Neural progenitor cell (in vitro differentiated cells): ENCODE results near the gene CCAR1. TPM values are rescaled to one million over a fixed set of nuclear protein-coding genes. Genes with fewer than 3 reads are reported as not detected.

Source experiments
- DNase-seq: peaks from one replicate; pipeline ENCODE4 v3.0.0-alpha.2; 2016; ENCODE audit warnings: low spot score
- H2AFZ ChIP-seq: fragments of 200-600 bp; sonication (generic); replicated peaks from 2 replicates; pipeline ENCODE4 v1.6.1; 2016; ENCODE audit warnings: antibody characterized with exemption
- H3F3A ChIP-seq: fragments of 200-600 bp; sonication (generic); 2 replicates; pipeline ENCODE4 v1.6.1; 2016; ENCODE audit warnings: antibody characterized with exemption, low read depth
- H3K27ac ChIP-seq: fragments of 200-600 bp; sonication (generic); 2 replicates; pipeline ENCODE4 v1.5.1; 2016; ENCODE audit warnings: mild to moderate bottlenecking
- H3K27me3 ChIP-seq: fragments of 200-600 bp; sonication (generic); 2 replicates; pipeline ENCODE4 v1.6.1; 2016; ENCODE audit warnings: mild to moderate bottlenecking, moderate library complexity
- H3K36me3 ChIP-seq: fragments of 200-600 bp; sonication (generic); 2 replicates; pipeline ENCODE4 v1.5.1; 2016
- H3K4me1 ChIP-seq: fragments of 200-600 bp; sonication (generic); 2 replicates; pipeline ENCODE4 v1.6.1; 2016; ENCODE audit warnings: mixed run types
- H3K4me2 ChIP-seq: fragments of 200-600 bp; sonication (generic); 2 replicates; pipeline ENCODE4 v1.6.1; 2016
- H3K4me3 ChIP-seq: fragments of 200-600 bp; sonication (generic); 2 replicates; pipeline ENCODE4 v1.5.1; 2016
- H3K79me2 ChIP-seq: fragments of 200-600 bp; sonication (generic); 2 replicates; pipeline ENCODE4 v1.6.1; 2016; ENCODE audit warnings: low read depth
- H3K9ac ChIP-seq: fragments of 200-600 bp; sonication (generic); 2 replicates; pipeline ENCODE4 v1.6.1; 2016
- H3K9me3 ChIP-seq: fragments of 200-600 bp; sonication (generic); 2 replicates; pipeline ENCODE4 v1.5.1; 2016; ENCODE audit warnings: low read depth
- H4K20me1 ChIP-seq: fragments of 200-600 bp; sonication (generic); 2 replicates; pipeline ENCODE4 v1.6.1; 2016; ENCODE audit warnings: low read depth
- H3K27ac Mint-ChIP-seq: 3 replicates; pipeline ENCODE4 v1.8.0; 2021; ENCODE audit warnings: mixed read lengths
- H3K27me3 Mint-ChIP-seq: 2 replicates; pipeline ENCODE4 v1.8.0; 2022; ENCODE audit warnings: low read depth, mild to moderate bottlenecking, inconsistent platforms, moderate library complexity, mixed read lengths; ENCODE audit not compliant: insufficient read depth
- H3K36me3 Mint-ChIP-seq: 3 replicates; pipeline ENCODE4 v1.8.0; 2021; ENCODE audit warnings: mixed read lengths
- H3K4me1 Mint-ChIP-seq: 3 replicates; pipeline ENCODE4 v1.8.0; 2021; ENCODE audit warnings: mixed read lengths
- H3K4me3 Mint-ChIP-seq: 3 replicates; pipeline ENCODE4 v1.8.0; 2021; ENCODE audit warnings: mild to moderate bottlenecking, moderate library complexity, mixed read lengths
- H3K9me3 Mint-ChIP-seq: 3 replicates; pipeline ENCODE4 v1.8.0; 2020; ENCODE audit warnings: mixed read lengths
- EZH2 ChIP-seq: fragments of 200-600 bp; sonication (generic); IDR thresholded peaks from 2 replicates; pipeline ENCODE4 v1.6.1; 2017; ENCODE audit warnings: antibody characterized with exemption, mild to moderate bottlenecking, moderate library complexity
- EZH2phosphoT487 ChIP-seq: fragments of 200-600 bp; sonication (generic); IDR thresholded peaks from 2 replicates; pipeline ENCODE4 v1.6.1; 2017; ENCODE audit warnings: antibody characterized with exemption
- total RNA-seq: library from RNA; depleted of rRNA; stranded (reverse); fragments of >200 nt; gene quantifications from 2 replicates; pipeline ENCODE4 v1.2.3, GENCODE V29; 2015; ENCODE audit warnings: low replicate concordance
- TF ChIP-seq, protein P1 (sequence below): fragments of 200-600 bp; sonication (generic); IDR thresholded peaks from 2 replicates; pipeline ENCODE4 v1.5.1; 2017; ENCODE audit warnings: antibody characterized with exemption, mild to moderate bottlenecking

CCAR1 gene
- total RNA-seq, 1 donor from 2014 or later, result 141 TPM

DNA sequence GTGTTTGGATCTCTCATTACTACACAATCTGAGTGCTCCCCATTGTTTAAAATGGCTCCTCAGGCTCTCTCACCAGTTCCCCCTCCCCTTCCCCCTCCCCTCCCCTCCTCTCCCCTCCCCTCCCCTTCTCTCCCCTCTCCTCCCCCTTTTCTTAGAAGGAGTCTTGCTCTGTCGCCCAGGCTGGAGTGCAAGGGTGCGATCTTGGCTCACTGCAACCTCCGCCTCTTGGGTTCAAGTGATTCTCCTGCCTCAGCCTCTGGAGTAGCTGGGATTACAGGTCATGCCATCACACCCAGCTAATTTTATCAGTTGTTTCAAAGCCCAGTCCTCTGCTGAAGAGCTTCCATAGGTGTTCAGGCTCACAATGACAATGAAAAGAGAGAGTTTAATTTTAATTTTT, 3.6 kb upstream of the CCAR1 start:
- DNase-seq, result no peak
- Histone ChIP-seq H3K9me3 (no peaks in the 10 kb centered on the region), H3K36me3 (no peaks in the 10 kb centered on the region), H3K4me3 (no peak overlapping the region), H3K27me3 (no peaks in the 10 kb centered on the region), H3K79me2 (peaks cover 13% of the 10 kb centered on the region), H2AFZ (peak overlapping the region; percentile 76), H3K9ac (no peak overlapping the region), H3K4me1 (peaks cover 4% of the 10 kb centered on the region), H3K4me2 (no peak overlapping the region), H4K20me1 (no peaks in the 10 kb centered on the region), H3F3A (peaks cover 23% of the 10 kb centered on the region), H3K27ac (no peak overlapping the region)
- H3K27me3 Mint-ChIP-seq, result peaks cover 5% of the 10 kb centered on the region
- TF ChIP-seq EZH2phosphoT487 (no peak), EZH2 (no peak)
- TF ChIP-seq, protein P1, sequence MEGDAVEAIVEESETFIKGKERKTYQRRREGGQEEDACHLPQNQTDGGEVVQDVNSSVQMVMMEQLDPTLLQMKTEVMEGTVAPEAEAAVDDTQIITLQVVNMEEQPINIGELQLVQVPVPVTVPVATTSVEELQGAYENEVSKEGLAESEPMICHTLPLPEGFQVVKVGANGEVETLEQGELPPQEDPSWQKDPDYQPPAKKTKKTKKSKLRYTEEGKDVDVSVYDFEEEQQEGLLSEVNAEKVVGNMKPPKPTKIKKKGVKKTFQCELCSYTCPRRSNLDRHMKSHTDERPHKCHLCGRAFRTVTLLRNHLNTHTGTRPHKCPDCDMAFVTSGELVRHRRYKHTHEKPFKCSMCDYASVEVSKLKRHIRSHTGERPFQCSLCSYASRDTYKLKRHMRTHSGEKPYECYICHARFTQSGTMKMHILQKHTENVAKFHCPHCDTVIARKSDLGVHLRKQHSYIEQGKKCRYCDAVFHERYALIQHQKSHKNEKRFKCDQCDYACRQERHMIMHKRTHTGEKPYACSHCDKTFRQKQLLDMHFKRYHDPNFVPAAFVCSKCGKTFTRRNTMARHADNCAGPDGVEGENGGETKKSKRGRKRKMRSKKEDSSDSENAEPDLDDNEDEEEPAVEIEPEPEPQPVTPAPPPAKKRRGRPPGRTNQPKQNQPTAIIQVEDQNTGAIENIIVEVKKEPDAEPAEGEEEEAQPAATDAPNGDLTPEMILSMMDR, result no peak
- peaks cover 4% of the 10 kb centered on the region for H3K9me3 Mint-ChIP-seq
- H3K27ac Mint-ChIP-seq, result no peak overlapping the region
- no peak overlapping the region for H3K4me3 Mint-ChIP-seq
- H3K36me3 Mint-ChIP-seq, result peaks cover 8% of the 10 kb centered on the region
- H3K4me1 Mint-ChIP-seq, result peaks cover 7% of the 10 kb centered on the region

DNA sequence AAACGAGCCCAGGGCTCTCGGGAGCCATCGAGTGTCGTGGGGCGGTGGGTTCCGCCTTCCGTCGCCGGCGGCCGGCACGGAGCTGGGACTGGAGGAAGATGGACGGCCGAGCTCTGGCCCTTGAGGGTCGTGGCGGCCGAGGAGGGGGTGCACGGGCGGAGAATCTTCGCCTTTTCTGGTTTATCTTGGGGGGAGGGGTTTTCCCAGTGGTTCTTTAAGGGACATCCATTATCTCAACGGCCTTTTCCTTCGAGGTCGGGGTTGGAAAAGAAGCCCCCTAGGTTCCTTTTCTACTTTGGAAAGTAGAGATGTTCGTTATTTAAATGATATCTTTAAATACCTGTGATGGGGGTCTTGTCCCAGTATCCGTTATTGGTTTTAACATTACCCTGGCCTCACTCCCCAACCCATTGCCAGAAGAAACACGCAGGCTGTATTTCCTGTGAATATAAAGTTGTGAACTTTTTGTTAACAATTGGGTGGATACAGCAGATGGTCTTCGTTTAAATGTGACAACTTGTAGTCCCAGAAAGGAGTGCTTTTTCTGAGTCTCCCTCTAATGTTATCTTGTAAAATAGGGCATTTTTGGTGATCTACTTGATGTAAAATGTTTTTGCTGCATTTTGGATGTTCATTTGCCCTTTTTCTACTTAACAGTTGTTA, 765 bp downstream of the CCAR1 start:
- TF ChIP-seq EZH2phosphoT487, result no peak
- TF ChIP-seq, protein P1, result no peak
- TF ChIP-seq EZH2, result no peak
- Mint-ChIP-seq H3K36me3 (peaks cover 20% of the 10 kb centered on the region), H3K27me3 (peaks cover 2% of the 10 kb centered on the region), H3K27ac (peak overlapping the region; percentile 82), H3K4me1 (peaks cover 12% of the 10 kb centered on the region), H3K9me3 (peaks cover 4% of the 10 kb centered on the region), H3K4me3 (peak overlapping the region; percentile 99)
- peaks cover 4% of the 10 kb centered on the region for H3K36me3 ChIP-seq
- H3K4me3 ChIP-seq, result peak overlapping the region; percentile 95
- no peaks in the 10 kb centered on the region for H3K9me3 ChIP-seq
- peak overlapping the region; percentile 82 for H3K9ac ChIP-seq
- H2AFZ ChIP-seq, result peak overlapping the region; percentile 78
- peak overlapping the region; percentile 92 for H3K27ac ChIP-seq
- peaks cover 56% of the 10 kb centered on the region for H3K79me2 ChIP-seq
- no peaks in the 10 kb centered on the region for H3K27me3 ChIP-seq
- no peak for DNase-seq
- peak overlapping the region; percentile 94 for H3K4me2 ChIP-seq
- peaks cover 17% of the 10 kb centered on the region for H4K20me1 ChIP-seq
- H3K4me1 ChIP-seq, result peaks cover 9% of the 10 kb centered on the region
- peaks cover 37% of the 10 kb centered on the region for H3F3A ChIP-seq

DNA sequence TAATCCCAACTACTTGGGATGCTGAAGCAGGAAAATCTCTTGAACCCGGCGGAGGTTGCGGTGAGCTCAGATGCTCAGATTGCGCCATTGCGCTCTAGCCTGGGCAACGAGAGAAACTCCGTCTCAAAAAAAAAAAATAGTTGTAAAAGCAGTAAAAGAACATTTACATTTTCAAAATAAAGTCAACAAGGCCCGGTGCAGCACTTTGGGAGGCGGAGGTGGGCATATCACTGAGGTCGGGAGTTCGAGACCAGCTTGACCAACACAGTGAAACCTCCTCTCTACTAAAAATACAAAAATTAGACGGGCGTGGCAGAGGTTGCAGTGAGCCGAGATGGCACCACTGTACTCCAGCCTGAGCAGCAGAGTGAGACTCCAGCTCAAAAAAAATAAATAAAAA, 4.0 kb downstream of the CCAR1 start:
- Histone ChIP-seq H3K27ac (no peak overlapping the region), H3F3A (peaks cover 25% of the 10 kb centered on the region), H3K4me2 (no peak overlapping the region), H2AFZ (no peak overlapping the region), H3K36me3 (peaks cover 12% of the 10 kb centered on the region), H3K9me3 (no peaks in the 10 kb centered on the region), H3K4me1 (peaks cover 9% of the 10 kb centered on the region), H3K9ac (no peak overlapping the region), H4K20me1 (peaks cover 36% of the 10 kb centered on the region), H3K79me2 (peaks cover 89% of the 10 kb centered on the region), H3K27me3 (no peaks in the 10 kb centered on the region), H3K4me3 (no peak overlapping the region)
- Mint-ChIP-seq H3K4me3 (no peak overlapping the region), H3K27me3 (peaks cover 2% of the 10 kb centered on the region), H3K4me1 (peaks cover 12% of the 10 kb centered on the region), H3K27ac (no peak overlapping the region), H3K36me3 (peaks cover 29% of the 10 kb centered on the region), H3K9me3 (no peaks in the 10 kb centered on the region)
- TF ChIP-seq, protein P1, result no peak
- TF ChIP-seq EZH2phosphoT487 (no peak), EZH2 (no peak)
- DNase-seq, result no peak
